Caco-2 (cell line): Measurements from ENCODE around the gene ITGB1. TPM values are rescaled to one million over a fixed set of nuclear protein-coding genes. Genes with fewer than 3 reads are reported as not detected.

Source experiments
- BruUV-seq: library from RNA; stranded (reverse); fragments of 400-500 nt; replicated peaks from 2 replicates; lab custom pipeline; 2021; lab: Mats Ljungman, UMichigan
- CTCF ChIA-PET: fragments of 300-600 bp; sonication (Branson Sonifier 250); formaldehyde crosslinking; loops from one replicate; lab custom pipeline; 2022; ENCODE audit warnings: antibody characterized with exemption; lab: Charles Lee
- POLR2A ChIA-PET: fragments of 300-600 bp; sonication (Branson Sonifier 250); formaldehyde crosslinking; loops from one replicate; lab custom pipeline; 2022; ENCODE audit warnings: antibody characterized with exemption; lab: Charles Lee
- DNase-seq, 2 experiments: peaks; one replicate each; pipeline versions ENCODE4 v3.0.0 to v3.0.0-alpha.2; 2020 to 2022
- H3K27me3 ChIP-seq: replicated peaks from 2 replicates; pipeline ENCODE4 v1.6.0; 2011; ENCODE audit warnings: low read length; ENCODE audit not compliant: control insufficient read depth, insufficient read depth
- H3K36me3 ChIP-seq: 2 replicates; pipeline ENCODE4 v1.5.1; 2011; ENCODE audit warnings: low read length; ENCODE audit not compliant: control insufficient read depth, insufficient read depth
- H3K4me1 ChIP-seq: fragments of 250-450 bp; sonication (Bioruptor Pico); 2 replicates; pipeline ENCODE4 v1.5.1; 2020; ENCODE audit warnings: mild to moderate bottlenecking
- H3K4me3 ChIP-seq: 2 replicates; pipeline ENCODE4 v1.5.1; 2011; ENCODE audit warnings: low read depth, mild to moderate bottlenecking, control low read depth, low read length
- H3K9me3 ChIP-seq: fragments of 250-450 bp; sonication (Bioruptor Pico); 2 replicates; pipeline ENCODE4 v1.5.1; 2020; ENCODE audit warnings: mild to moderate bottlenecking, moderate library complexity
- H3K27ac Mint-ChIP-seq: one replicate; pipeline ENCODE4 v1.8.0; 2022; ENCODE audit warnings: mixed read lengths; ENCODE audit not compliant: unreplicated experiment
- H3K27me3 Mint-ChIP-seq: one replicate; pipeline ENCODE4 v1.8.0; 2022; ENCODE audit warnings: mixed read lengths; ENCODE audit not compliant: insufficient read depth, unreplicated experiment
- H3K36me3 Mint-ChIP-seq: one replicate; pipeline ENCODE4 v1.8.0; 2022; ENCODE audit warnings: mild to moderate bottlenecking, mixed read lengths; ENCODE audit not compliant: insufficient read depth, unreplicated experiment
- H3K4me1 Mint-ChIP-seq: one replicate; pipeline ENCODE4 v1.8.0; 2022; ENCODE audit warnings: low read depth, mixed read lengths; ENCODE audit not compliant: unreplicated experiment
- H3K4me3 Mint-ChIP-seq: one replicate; pipeline ENCODE4 v1.8.0; 2022; ENCODE audit warnings: mild to moderate bottlenecking, moderate library complexity, mixed read lengths; ENCODE audit not compliant: unreplicated experiment
- H3K9me3 Mint-ChIP-seq: one replicate; pipeline ENCODE4 v1.8.0; 2022; ENCODE audit warnings: mixed read lengths; ENCODE audit not compliant: unreplicated experiment
- intact Hi-C: fragments of 100-400 bp; cut with micrococcal nuclease; formaldehyde crosslinking; loops from one replicate; pipeline ENCODE4 v1.10.0; 2022; ENCODE audit not compliant: unreplicated experiment
- total RNA-seq: library from RNA; stranded (reverse); gene quantifications from 2 replicates; pipeline ENCODE4 v1.2.3, GENCODE V29; 2022
- TF ChIP-seq, protein P1 (sequence below), 2 experiments: fragments of 200-600 bp in 1 of 2; IDR thresholded peaks; 1 replicate in 1 of 2; 2 replicates in 1 of 2; pipeline versions ENCODE4 v1.5.1 to v1.8.0; 2011 to 2022; ENCODE audit warnings: antibody characterized with exemption in 1 of 2, control low read depth in 1 of 2, inconsistent platforms in 1 of 2, low read depth in 1 of 2, low read length in 1 of 2, mild to moderate bottlenecking in 1 of 2, moderate library complexity in 1 of 2; ENCODE audit not compliant: insufficient read depth in 1 of 2, severe bottlenecking in 1 of 2, unreplicated experiment in 1 of 2

Gene ITGB1
- total RNA-seq, 1 experiment from 2014 or later = 474 TPM

DNA sequence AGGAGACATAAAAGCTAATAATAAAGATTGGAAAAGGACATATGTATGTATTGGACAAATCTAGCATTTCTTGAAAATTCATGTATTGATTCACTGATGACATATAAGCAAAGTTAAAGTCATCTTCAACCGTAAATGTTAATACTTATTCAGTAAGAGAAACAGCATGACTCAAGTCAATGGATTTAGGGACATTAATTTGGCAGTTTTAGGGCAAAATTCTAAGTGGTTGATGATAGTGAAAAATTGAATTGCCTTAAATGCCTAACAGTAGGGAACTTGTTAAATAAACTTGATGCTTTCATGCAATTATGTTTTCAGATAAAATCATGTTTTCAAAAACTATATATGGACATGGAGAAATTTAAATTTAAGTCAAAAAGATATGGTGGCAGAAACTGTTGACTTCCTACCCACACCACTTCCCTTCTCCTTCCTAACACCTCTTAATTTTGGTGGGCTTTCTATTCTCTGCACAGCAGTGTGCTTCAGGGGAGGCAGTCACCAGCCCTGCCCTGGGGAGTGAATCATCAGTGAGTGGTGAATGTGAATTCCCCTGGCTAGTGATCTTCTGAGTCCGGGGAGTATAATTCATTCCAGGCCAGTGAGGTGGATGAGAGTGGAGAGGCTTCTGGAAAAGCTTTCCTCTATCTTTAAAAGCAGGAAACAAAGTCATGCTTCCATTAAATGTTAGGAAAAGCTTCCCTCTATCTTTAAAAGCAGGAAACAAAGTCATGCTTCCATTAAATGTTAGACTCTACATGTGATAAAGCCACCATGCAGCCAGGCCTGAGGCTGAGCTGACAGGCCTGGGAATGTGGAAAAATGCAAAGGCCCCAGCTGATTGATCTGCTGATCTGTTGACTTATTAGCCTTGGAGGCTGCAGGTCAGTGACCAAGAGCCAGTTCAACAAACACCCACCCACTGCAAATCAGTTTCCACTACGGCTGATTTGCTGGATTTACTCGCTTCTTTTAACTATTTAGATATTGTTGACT, 25.2 kb upstream of the ITGB1 start:
- H3K4me3 ChIP-seq = no peak overlapping the region
- no peak for DNase-seq
- H3K4me1 Mint-ChIP-seq = peaks cover 27% of the 10 kb centered on the region
- peaks cover 42% of the 10 kb centered on the region for H3K4me1 ChIP-seq
- H3K27me3 ChIP-seq = no peaks in the 10 kb centered on the region
- H3K27ac Mint-ChIP-seq = peak overlapping the region; percentile 97
- ChIA-PET POLR2A (interaction anchor here (0.5 kb wide), 1 partner anchor 26 kb away, joined by 3 read pairs; no protein-coding TSS in a partner anchor), CTCF (interaction anchor here (0.9 kb wide), 1 partner anchor 26 kb away, joined by 6 read pairs; no protein-coding TSS in a partner anchor)
- no peaks in the 10 kb centered on the region for H3K9me3 ChIP-seq
- BruUV-seq = no TSS peak
- intact Hi-C loops = no loop called here
- H3K27me3 Mint-ChIP-seq = no peaks in the 10 kb centered on the region
- no peaks in the 10 kb centered on the region for H3K36me3 ChIP-seq
- no peak overlapping the region for H3K4me3 Mint-ChIP-seq
- peaks cover 13% of the 10 kb centered on the region for H3K36me3 Mint-ChIP-seq
- TF ChIP-seq, protein P1, sequence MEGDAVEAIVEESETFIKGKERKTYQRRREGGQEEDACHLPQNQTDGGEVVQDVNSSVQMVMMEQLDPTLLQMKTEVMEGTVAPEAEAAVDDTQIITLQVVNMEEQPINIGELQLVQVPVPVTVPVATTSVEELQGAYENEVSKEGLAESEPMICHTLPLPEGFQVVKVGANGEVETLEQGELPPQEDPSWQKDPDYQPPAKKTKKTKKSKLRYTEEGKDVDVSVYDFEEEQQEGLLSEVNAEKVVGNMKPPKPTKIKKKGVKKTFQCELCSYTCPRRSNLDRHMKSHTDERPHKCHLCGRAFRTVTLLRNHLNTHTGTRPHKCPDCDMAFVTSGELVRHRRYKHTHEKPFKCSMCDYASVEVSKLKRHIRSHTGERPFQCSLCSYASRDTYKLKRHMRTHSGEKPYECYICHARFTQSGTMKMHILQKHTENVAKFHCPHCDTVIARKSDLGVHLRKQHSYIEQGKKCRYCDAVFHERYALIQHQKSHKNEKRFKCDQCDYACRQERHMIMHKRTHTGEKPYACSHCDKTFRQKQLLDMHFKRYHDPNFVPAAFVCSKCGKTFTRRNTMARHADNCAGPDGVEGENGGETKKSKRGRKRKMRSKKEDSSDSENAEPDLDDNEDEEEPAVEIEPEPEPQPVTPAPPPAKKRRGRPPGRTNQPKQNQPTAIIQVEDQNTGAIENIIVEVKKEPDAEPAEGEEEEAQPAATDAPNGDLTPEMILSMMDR (IDR thresholded peaks at IDR 0.05; ENCODE audit: insufficient read depth in 1 of 2, low read depth in 1 of 2, low read length in 1 of 2, severe bottlenecking in 1 of 2, unreplicated experiment in 1 of 2) = no peak
- no peaks in the 10 kb centered on the region for H3K9me3 Mint-ChIP-seq

DNA sequence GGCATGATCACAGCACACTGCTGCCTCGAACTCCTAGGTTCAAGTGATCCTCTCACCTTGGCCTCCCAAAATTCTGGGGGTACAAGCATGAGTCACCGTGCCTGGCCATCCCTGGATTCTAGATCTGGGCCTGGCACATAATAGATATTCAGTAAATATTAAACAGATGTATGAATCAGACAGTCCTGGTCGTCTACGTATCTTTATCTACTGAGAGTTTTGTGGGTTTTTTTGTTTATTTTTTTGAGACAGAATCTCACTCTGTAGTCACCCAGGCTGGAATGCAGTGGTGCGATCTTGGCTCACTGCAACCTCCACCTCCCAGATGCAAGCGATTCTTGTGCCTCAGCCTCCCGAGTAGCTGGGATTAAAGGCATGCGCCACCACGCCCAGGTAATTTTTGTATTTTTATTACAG, 24.3 kb upstream of the ITGB1 start:
- Histone ChIP-seq H3K27me3 (no peaks in the 10 kb centered on the region), H3K4me3 (no peak overlapping the region), H3K9me3 (no peaks in the 10 kb centered on the region), H3K4me1 (peaks cover 42% of the 10 kb centered on the region), H3K36me3 (no peaks in the 10 kb centered on the region)
- H3K27ac Mint-ChIP-seq = peak overlapping the region; percentile 97
- ChIA-PET CTCF (no interaction called here), POLR2A (no interaction called here)
- intact Hi-C loops = no loop called here
- peaks cover 27% of the 10 kb centered on the region for H3K4me1 Mint-ChIP-seq
- BruUV-seq = no TSS peak
- H3K9me3 Mint-ChIP-seq = no peaks in the 10 kb centered on the region
- no peak for DNase-seq
- H3K4me3 Mint-ChIP-seq = no peak overlapping the region
- TF ChIP-seq, protein P1 (IDR thresholded peaks at IDR 0.05; ENCODE audit: insufficient read depth in 1 of 2, low read depth in 1 of 2, low read length in 1 of 2, severe bottlenecking in 1 of 2, unreplicated experiment in 1 of 2) = no peak
- peaks cover 13% of the 10 kb centered on the region for H3K36me3 Mint-ChIP-seq
- no peaks in the 10 kb centered on the region for H3K27me3 Mint-ChIP-seq

DNA sequence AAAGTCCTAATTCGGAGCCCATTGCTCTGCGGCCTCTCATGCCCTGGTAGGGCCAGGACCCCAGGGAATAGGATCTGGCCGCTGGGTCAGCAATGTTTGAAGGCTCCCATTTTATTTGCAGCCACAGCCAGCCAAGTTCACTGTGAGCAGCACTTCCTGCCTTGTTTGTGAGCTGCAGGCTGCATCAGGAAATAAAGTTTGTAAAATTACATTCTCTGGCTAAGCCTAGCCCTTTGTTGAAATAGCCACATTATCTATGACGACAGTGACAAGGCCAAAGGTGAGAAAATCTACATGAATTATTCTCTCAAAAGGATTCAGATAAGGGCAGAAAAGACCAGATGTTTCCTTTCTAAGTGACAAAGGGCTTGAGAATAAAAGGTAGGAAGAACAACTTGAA, 23.7 kb upstream of the ITGB1 start:
- H3K36me3 Mint-ChIP-seq = peaks cover 13% of the 10 kb centered on the region
- CTCF ChIA-PET = interaction anchor here (0.6 to 1.7 kb wide), 2 partner anchors 26 to 28 kb away, joined by 3 to 6 read pairs; no protein-coding TSS in a partner anchor
- TF ChIP-seq, protein P1 (IDR thresholded peaks at IDR 0.05; ENCODE audit: insufficient read depth in 1 of 2, low read depth in 1 of 2, low read length in 1 of 2, severe bottlenecking in 1 of 2, unreplicated experiment in 1 of 2) = no peak
- intact Hi-C loops = no loop called here
- H3K4me3 ChIP-seq = no peak overlapping the region
- no TSS peak for BruUV-seq
- no peaks in the 10 kb centered on the region for H3K27me3 Mint-ChIP-seq
- H3K4me1 ChIP-seq = peaks cover 42% of the 10 kb centered on the region
- H3K27me3 ChIP-seq = no peaks in the 10 kb centered on the region
- no peaks in the 10 kb centered on the region for H3K9me3 Mint-ChIP-seq
- peak; percentile 48 to 59 for DNase-seq
- no peaks in the 10 kb centered on the region for H3K9me3 ChIP-seq
- POLR2A ChIA-PET = interaction anchor here (1.8 to 1.9 kb wide), 2 partner anchors 25 to 43 kb away, joined by 11 to 12 read pairs; no protein-coding TSS in a partner anchor
- peak overlapping the region; percentile 94 for H3K4me3 Mint-ChIP-seq
- peaks cover 27% of the 10 kb centered on the region for H3K4me1 Mint-ChIP-seq
- H3K27ac Mint-ChIP-seq = peak overlapping the region; percentile 97
- H3K36me3 ChIP-seq = no peaks in the 10 kb centered on the region
